Lung (tissue), 12 donors: ENCODE data around the gene OSBPL3. TPM values are rescaled to one million over a fixed set of nuclear protein-coding genes. Genes with fewer than 3 reads are reported as not detected.

Experiments used
- ATAC-seq: fragments of 200-7000 bp; cut with Tn5 transposase; one replicate; pipeline ENCODE4 v1.9.1; 2020; ENCODE audit warnings: moderate number of reproducible peaks; ENCODE audit not compliant: insufficient read depth, low FRiP score
- DNase-seq, 3 donors: peaks; one replicate each; pipeline ENCODE4 v3.0.0-alpha.2; 2013 to 2017
- H3K27ac ChIP-seq, 2 donors: one replicate each; pipeline ENCODE4 v1.5.1; 2013; ENCODE audit warnings: mild to moderate bottlenecking in 2 of 2, moderate library complexity in 2 of 2, control low read depth in 1 of 2, inconsistent platforms in 1 of 2, low read depth in 1 of 2, low read length in 1 of 2
- H3K27me3 ChIP-seq, 3 donors: one replicate each; pipeline ENCODE4 v1.5.1; 2013; ENCODE audit warnings: low read length in 2 of 3; ENCODE audit not compliant: control insufficient read depth in 3 of 3, insufficient read depth in 3 of 3
- H3K36me3 ChIP-seq, 4 donors: one replicate each; pipeline ENCODE4 v1.5.1; 2013; ENCODE audit warnings: low read length in 4 of 4, mild to moderate bottlenecking in 1 of 4, moderate library complexity in 1 of 4; ENCODE audit not compliant: control insufficient read depth in 4 of 4, insufficient read depth in 4 of 4
- H3K4me1 ChIP-seq, 5 donors: one replicate each; pipeline ENCODE4 v1.5.1; 2013; ENCODE audit warnings: low read length in 5 of 5, mild to moderate bottlenecking in 2 of 5, moderate library complexity in 1 of 5; ENCODE audit not compliant: control insufficient read depth in 5 of 5, insufficient read depth in 5 of 5
- H3K4me3 ChIP-seq: one replicate; pipeline ENCODE4 v1.5.1; 2013; ENCODE audit warnings: mild to moderate bottlenecking, control low read depth, moderate library complexity
- H3K9ac ChIP-seq, 2 donors: one replicate each; pipeline ENCODE4 v1.5.1; 2013; ENCODE audit warnings: low read length in 2 of 2, control low read depth in 1 of 2; ENCODE audit not compliant: insufficient read depth in 1 of 2
- H3K9me3 ChIP-seq, 4 donors: one replicate each; pipeline ENCODE4 v1.5.1; 2013; ENCODE audit warnings: low read length in 3 of 4, mild to moderate bottlenecking in 1 of 4, moderate library complexity in 1 of 4; ENCODE audit not compliant: control insufficient read depth in 4 of 4, insufficient read depth in 3 of 4
- CTCF ChIP-seq: IDR thresholded peaks from 2 replicates; pipeline ENCODE4 v1.5.1; 2012; ENCODE audit warnings: mild to moderate bottlenecking; ENCODE audit errors: control extremely low read depth, extremely low read depth
- WGBS, 2 donors: extraction: QIAGEN DNeasy Blood & Tissue Kit; methylation state at CpG; one replicate each; pipeline ENCODE4 v1.1.7; 2013; 5-methylcytosine and 5-hydroxymethylcytosine counted together
- polyA plus RNA-seq, 2 donors: library from polyadenylated mRNA; stranded (reverse); fragments of 200-250 nt; gene quantifications; one replicate each; pipeline ENCODE4 v1.2.1, GENCODE V29; 2013
- total RNA-seq, 2 donors: library from RNA; depleted of rRNA in 1 of 2; stranded (reverse); fragments of >200 nt in 1 of 2; gene quantifications; one replicate each; pipeline ENCODE4 v1.2.1, GENCODE V29; 2014 to 2021
- donor health status: control.
- donor health status: control.
- donor health status: Bipolar disorder and iron deficiency.
- donor health status: healthy.
- donor health status: DM: yes; HTN: yes; CAD: no.

The OSBPL3 gene
- total and polyA plus RNA-seq, 4 donors = 8.6 to 32.0 (median 20.4) TPM

GRCh38 chr7:24748521-24748920, 231.5 kb downstream of the OSBPL3 start:
- Histone ChIP-seq H3K9me3 (no peaks in the 10 kb centered on the region), H3K4me1 (no peaks in the 10 kb centered on the region), H3K4me3 (no peak overlapping the region), H3K9ac (no peak overlapping the region), H3K36me3 (no peaks in the 10 kb centered on the region), H3K27me3 (no peaks in the 10 kb centered on the region), H3K27ac (no peak overlapping the region)
- 89 to 93% methylated on average over 2 of the region's 2 CpGs for WGBS, 2 donors
- TF ChIP-seq CTCF = no peak
- DNase-seq = no peak
- no peak for ATAC-seq

Other genes with a start within 250 kb of the OSBPL3 start
- 10 to 100 TPM in 1 of 2 donors, 1 to 10 TPM in 1; 8.6 to 16.6 TPM for gene GSDME, start 222.7 kb downstream of the OSBPL3 start, total RNA-seq
- 10 to 100 TPM in 1 of 2 donors, 1 to 10 TPM in 1; 3.0 to 14.2 TPM for gene GSDME, start 222.7 kb downstream of the OSBPL3 start, polyA plus RNA-seq
- gene CYCS, start 145.1 kb upstream of the OSBPL3 start, total RNA-seq = 10 to 100 TPM; 33.0 to 85.1 TPM
- 10 to 100 TPM; 46.7 to 76.3 TPM for gene CYCS, start 145.1 kb upstream of the OSBPL3 start, polyA plus RNA-seq
- gene NPVF, start 248.3 kb upstream of the OSBPL3 start, total RNA-seq = not detected
- gene NPVF, start 248.3 kb upstream of the OSBPL3 start, polyA plus RNA-seq = not detected